GM11168 (cell line): ENCODE measurements around the gene POLR3C.
"Not testable (repeated sequence)": the region's sequence is repeated elsewhere in the genome, so short reads cannot be mapped to it uniquely, and the experiment has no call there.

Source experiments
- in situ Hi-C: fragments of 300-500 bp; cut with MboI; formaldehyde crosslinking; loops from one replicate; pipeline ENCODE4 v1.12.0; 2022; ENCODE audit warnings: low sequenced_read_pairs; ENCODE audit not compliant: unreplicated experiment

Gene POLR3C

GRCh38 chr1:145823565-145824498 is at the start of gene POLR3C, which contains the start of gene RNF115:
TSS of gene POLR3C (plus strand) at chr1:145824200. CDS start at chr1:145825777, 1,577 bp downstream.
TSS of gene RNF115 (minus strand) at chr1:145824095. CDS start at chr1:145823873, 222 bp downstream.
- in situ Hi-C loops, result no loop called here

GRCh38 chr1:145777357-145778145 is 46.4 kb upstream of the POLR3C start:
- in situ Hi-C loops, result no loop called here

- in situ Hi-C loops, result no loop called here
Observed at GRCh38 chr1:145778146-145778540, 45.9 kb upstream of the POLR3C start.

GRCh38 chr1:145782272-145783099 is 41.5 kb upstream of the POLR3C start:
- in situ Hi-C loops, result no loop called here

- in situ Hi-C loops, result no loop called here
Observed at GRCh38 chr1:145784409-145784808, 39.6 kb upstream of the POLR3C start.

GRCh38 chr1:145785547-145785946 is 38.5 kb upstream of the POLR3C start:
- in situ Hi-C loops, result no loop called here

GRCh38 chr1:145786271-145786670 is 37.7 kb upstream of the POLR3C start:
- in situ Hi-C loops, result no loop called here

GRCh38 chr1:145788580-145788979 is 35.4 kb upstream of the POLR3C start:
- in situ Hi-C loops, result no loop called here

GRCh38 chr1:145791860-145792259 is 32.1 kb upstream of the POLR3C start:
- in situ Hi-C loops, result not testable (repeated sequence)

GRCh38 chr1:145792484-145792883 is 31.5 kb upstream of the POLR3C start:
- in situ Hi-C loops, result no loop called here

GRCh38 chr1:145795257-145795881 is 28.6 kb upstream of the POLR3C start:
- in situ Hi-C loops, result no loop called here

- in situ Hi-C loops, result no loop called here
Observed at GRCh38 chr1:145796753-145797152, 27.2 kb upstream of the POLR3C start.

- in situ Hi-C loops, result no loop called here
Observed at GRCh38 chr1:145799806-145800205, 24.2 kb upstream of the POLR3C start.

- in situ Hi-C loops, result no loop called here
Observed at GRCh38 chr1:145804235-145805045, 19.6 kb upstream of the POLR3C start.

- in situ Hi-C loops, result no loop called here
Observed at GRCh38 chr1:145805057-145805456, 18.9 kb upstream of the POLR3C start.

- in situ Hi-C loops, result no loop called here
Observed at GRCh38 chr1:145806408-145806807, 17.6 kb upstream of the POLR3C start.

- in situ Hi-C loops, result no loop called here
Observed at GRCh38 chr1:145806844-145807243, 17.2 kb upstream of the POLR3C start.

GRCh38 chr1:145812977-145813810 is 10.8 kb upstream of the POLR3C start:
- in situ Hi-C loops, result not testable (repeated sequence)
